Activated naive CD8-positive, alpha-beta T cell treated with anti-CD3 and anti-CD28 coated beads, Interleukin-2, amount 50 U/mL, for 16 hours (primary cell): ENCODE results near the gene SPRED1.

ENCODE experiments used
- DNase-seq: peaks from one replicate; pipeline ENCODE4 v3.0.0-alpha.2; 2020; ENCODE audit warnings: low read depth, low spot score

SPRED1 gene

DNA sequence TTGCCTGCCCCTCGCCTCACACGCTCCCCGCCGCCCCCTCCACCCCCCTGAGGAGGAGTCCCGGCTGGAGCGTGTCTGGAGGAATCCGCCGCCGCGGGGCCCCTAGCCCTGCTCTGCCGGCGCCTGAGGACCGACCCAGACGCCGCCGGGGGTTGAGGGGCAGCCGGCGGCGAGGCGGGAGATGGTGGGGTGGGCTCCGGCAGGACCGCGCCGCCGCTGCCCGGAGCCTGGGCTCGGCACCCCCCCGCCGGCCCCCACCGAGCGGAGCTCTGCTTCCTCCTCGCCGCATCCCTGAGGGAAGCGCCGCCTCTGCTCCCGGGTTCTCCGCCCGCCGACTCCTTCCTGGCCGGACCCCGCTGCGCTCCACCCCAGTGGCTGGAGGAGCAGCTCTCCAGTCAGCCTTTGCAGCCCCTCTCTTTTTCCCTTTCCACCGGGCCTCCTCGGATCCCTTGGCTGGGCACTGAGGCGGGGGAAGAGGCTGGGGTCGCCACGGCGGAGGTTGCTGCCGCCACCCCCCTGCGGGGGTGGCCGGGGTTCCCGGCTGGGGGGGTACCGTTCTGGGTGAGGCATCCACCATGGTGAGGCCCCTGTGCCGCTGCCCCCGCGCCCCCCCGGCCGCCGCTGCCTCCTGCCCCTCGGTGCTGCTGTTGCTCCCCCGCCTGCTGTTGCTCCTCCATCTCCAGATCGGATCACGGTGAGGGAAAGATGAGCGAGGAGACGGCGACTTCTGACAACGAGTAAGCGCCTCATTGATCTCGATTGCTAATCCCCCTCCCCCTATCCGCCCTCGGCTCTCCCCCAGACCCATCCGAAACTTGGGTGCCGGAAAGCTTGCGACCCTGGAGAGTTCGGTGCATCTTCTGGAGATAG, at the start of gene SPRED1:
SPRED1 (plus strand) TSS at position 356 of the 870 bp plus-strand sequence; CDS start at position 706, 350 bp downstream.
- no peak for DNase-seq

DNA sequence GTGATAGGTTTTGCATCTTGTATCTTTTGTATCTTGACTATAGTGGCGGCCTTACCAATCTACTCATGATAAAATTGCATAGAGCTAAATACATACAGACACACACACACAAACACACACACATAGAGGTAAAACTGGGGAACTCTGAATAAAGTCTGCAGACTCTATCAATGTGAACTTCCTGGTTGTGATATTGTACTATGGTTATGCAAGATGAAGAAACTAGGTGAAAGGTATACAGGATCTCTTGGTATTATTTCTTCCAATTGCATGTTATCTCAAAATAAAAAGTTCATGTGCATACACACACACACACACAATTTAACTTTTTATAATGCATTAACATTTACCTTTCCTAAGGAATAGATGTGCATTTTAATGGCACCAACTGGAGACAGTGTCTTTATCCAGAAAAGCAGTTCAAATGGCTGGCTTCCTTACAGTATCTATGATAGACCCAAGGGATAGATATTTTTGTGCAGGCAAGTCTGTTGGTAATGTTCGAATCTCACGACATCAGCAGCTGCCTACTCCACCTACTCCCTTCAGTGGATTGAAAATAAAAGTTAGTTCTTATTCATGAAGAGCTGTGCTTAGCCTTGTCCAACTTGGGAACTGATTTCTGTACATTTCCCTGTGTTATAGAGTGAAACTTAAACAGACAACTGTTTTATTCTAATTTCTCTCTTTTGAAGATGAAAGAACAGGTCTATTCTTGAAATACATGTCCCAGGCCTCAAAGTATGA, 46.9 kb upstream of the SPRED1 start:
- no peak for DNase-seq

DNA sequence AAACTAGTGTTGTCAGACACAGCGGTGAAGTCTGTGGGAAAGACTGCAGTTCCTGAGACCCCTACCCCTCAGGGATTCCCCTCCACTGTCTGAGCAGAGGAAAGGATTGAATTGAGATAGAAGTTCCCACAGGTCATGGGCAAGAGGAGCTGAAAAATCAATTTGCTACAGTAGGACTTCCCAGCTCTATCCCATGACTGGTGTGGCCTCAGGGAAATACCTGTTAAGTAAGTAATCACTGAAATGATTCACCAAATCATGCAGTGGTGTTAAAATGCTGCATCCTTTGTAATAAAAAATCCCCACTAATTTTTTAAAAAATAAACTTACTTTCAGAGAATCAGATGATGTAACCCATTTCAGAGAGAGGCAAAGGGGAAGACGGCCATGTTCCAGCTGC, 45.0 kb upstream of the SPRED1 start:
- no peak for DNase-seq

DNA sequence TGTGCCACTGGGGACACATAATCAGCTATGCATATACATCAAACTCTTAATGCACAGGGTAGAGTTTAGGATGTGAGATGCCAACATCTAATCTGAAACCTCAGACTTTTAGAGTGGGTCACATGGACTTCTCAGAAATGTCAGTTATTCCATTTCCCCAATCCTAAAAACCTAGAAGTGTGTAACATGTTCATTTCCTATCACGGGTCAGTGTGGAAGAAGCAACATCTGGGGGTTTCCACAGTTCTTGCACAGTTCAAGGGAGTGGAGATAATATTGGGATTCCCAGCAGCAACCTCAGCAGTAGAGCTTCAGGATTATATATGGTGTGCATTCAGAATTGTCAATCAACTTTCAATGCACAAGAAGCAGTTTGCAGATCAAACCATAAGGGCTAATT, 44.4 kb upstream of the SPRED1 start:
- no peak for DNase-seq

DNA sequence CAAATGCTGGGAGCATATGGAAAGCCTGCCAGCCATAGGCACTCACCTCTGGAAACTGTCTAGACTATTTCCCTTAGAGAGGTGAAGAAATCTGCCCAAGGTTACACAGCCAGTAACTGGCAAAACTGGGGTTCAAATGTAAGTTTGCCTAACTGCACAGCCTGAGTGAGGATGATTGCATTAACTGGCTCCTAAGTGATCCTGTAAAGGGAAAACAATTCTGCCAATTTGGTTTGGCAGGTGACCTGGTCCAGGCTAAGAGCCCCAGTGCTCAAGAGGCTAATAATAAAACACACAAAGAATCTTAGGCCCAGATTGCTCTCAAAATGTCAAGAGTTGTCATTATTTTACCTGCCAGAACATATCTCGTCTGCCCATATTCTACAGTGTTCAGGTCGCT, 43.9 kb upstream of the SPRED1 start:
- DNase-seq, result no peak

DNA sequence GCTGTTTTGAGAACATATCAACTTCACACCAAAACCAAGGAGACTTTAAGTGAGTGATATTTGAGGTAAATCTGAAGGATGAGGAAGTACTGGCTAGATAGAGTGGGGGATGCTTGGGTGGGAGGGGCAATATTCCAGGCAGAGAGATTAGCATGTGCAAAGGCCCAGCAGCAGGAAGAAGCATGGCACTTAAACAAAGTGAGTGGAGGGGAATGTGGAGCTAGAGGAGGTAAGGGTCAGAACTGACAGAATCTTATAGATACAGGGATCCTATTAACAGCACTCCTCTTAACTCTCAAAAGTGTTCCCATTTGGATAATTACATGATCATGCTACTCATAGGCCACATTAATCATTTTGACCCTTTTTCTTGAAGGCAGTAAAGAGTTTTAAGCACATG, 41.4 kb upstream of the SPRED1 start:
- DNase-seq, result no peak

DNA sequence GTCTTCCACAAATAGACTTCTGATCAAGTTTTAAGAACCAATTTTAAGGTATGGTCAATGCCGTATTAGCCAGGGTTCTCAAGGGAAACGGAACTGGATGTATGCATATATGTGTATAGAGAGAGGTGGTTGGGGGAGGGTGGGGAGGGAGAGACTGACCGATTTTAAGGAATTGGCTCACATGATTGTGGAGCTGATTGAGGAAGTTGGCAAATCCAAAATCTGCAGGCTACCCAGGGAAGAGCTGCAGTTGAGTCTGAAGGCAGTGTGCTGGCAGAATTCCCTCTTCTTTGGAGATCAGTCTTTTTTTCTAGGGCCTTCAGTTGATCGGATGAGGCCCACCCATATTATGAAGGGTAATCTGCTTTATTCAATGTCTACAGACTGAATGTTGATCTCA, 40.8 kb upstream of the SPRED1 start:
- DNase-seq, result no peak

DNA sequence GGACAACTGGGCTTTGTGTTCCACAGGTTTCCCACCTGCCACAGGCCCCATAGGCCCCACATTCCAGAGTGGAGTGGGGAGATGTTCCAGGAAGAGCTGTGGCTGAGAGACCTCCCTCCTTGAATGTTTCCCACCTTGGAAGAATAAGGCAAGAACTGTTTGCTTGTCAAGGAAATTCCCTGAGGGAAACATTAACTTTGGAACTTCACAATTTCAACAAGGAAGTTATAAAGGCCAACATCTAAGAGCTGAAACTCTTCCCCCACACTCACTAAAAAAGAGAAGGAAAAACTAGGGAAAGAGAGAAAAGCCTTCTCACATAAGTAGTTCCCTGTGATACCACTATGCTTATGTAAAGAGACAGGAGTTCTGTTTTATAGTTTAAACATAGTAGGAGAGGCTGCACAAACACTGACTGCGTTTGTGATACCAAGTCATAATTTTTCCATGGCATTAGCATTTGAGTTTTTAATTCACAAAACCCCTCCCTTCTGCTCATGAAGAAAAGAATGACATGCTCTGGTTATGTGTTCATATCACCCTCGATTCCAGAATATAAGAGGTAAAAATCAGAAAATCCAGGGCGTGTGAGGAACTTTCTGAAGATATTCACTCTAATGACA, 39.8 kb upstream of the SPRED1 start:
- no peak for DNase-seq

DNA sequence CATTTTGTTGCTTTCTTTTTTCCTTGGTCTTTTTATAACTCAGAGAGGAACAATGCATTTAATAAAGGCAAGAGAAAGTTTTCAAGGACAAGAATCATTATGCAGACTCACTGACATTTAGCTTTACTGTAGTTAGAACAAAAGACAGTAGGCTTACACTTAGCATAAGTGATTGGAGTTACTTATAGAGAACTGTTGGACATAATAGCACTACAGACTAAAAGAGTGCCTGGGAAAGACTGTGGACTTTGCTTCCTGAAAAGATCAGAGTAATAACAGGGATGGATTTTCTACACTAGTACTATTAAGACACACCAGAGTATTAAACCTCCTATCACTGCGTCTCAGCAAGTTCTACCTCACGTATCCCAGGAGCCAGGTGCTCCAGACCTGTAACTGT, 39.3 kb upstream of the SPRED1 start:
- no peak for DNase-seq

DNA sequence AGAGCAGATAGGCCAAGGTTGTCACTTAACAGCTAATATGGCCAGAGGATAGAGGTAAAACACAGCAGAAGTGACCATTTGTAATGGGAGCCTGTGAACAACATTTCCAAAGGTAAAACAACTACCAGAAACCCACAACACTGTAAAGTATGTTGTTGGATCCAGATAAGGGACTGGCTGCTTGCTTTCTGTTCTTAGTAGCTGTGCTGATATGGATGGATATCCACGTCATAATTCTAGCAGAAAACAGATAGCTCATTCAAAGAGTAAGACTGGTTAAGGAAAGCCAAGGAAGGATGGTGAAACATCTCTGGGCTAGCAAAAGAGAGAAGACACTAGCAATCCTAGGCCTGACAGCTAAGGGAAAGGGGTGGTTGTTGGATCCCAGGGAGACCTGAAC, 36.9 kb upstream of the SPRED1 start:
- DNase-seq, result no peak

DNA sequence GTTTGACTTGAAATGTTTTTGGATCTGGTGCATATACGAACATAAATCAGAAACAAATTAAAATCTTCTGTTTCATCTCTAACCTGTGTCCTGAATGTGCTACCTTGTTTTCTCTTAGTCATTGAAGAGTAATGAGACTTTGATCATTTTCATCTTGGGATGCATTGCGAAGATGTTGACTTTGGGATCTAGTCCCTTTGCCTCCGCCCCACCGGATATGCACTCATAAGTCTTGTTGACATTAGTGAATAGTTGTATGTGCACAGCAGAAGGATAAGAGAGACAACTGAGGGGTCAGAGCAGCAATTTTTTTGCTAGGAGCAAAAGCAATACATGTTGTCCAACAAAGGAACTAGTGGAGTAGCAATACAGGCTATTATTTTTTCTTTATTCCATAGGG, 35.9 kb upstream of the SPRED1 start:
- DNase-seq, result no peak

DNA sequence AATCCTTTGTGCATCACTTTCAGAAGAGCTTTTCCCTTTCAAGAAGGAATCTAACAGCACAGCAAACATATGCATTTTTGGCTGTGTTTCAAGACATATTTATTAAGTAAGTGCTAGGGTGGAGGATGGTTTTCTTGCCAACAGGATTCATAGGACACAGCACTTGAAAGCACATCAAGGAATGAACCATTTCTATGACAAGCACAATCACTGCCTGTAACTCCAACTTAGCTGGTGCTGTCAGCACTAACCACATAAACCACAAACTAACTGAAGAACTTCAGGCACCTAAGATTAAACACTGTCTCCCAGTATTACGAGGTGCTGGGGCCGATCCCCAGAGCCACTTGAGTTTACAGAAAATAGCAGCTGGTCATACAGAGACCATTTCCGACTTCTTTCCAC, 35.4 kb upstream of the SPRED1 start:
- no peak for DNase-seq

DNA sequence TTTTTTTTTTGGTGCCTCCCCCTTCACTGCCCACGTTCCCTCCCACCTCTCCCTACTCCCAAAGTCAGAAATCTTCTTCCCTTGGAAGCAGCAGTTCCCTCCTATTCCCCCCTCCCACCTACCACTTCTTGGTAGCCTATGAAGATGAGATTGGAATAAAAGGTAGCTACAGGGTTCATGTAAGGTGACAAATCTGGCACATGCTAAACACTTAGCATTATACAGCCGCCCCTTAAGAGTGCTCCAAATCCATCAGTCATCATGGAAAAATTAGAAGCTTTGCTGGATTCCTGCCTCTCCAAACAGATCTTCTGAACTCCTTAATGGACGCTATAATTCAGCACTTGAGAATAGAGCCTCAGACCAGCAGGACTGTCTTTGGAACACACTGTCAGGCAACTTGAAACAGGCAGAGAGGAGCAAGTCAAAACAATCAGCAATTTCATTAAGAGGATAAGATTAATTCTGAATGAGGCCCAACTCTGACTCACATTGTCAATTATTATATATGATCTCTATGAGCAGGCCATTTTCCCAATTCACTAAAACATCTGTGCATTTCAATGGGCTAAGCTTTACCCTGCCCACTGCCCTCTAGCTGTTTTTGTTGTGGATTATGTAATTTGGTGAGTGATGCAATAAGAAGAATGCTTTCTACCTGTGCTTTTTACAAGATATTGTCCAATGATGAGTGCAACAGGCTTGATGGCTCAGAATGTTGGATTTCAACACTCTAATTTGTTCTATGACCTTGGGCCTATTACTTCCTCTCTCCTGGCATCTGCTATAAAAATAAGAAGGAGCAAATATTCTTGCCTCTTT, 34.6 kb upstream of the SPRED1 start:
- DNase-seq, result no peak

DNA sequence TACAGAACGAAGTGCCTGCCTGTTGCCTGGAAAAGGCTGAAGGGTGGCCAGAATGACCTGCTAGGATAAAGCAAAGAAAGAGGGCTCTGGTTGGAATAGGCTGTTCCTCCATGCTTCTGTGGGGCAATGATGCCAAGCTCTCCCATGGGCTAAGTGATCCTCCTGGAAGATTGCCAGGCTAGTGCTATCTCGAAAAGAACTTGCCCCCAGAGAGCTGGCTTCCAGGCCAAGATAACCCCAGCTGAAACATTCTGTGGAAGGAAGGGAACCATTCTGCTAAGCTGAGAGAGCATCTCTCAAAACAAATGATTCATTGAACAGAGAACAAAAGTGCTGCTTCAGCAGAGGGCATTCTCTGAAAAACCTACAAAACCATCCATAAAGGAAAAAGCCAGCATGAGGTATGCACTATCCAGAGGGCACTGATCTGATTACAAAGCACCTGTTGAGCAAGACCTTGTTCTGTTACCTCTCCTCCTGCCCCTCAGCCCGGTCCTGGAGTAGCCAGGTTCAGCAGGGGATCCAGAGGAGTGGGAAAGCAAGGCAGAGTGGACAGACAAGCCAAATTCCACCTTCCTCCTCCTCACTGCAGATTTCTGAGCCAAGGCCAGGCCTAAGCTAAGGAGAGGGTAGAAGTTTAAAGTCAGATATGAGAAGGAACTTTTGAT, 31.9 kb upstream of the SPRED1 start:
- no peak for DNase-seq

DNA sequence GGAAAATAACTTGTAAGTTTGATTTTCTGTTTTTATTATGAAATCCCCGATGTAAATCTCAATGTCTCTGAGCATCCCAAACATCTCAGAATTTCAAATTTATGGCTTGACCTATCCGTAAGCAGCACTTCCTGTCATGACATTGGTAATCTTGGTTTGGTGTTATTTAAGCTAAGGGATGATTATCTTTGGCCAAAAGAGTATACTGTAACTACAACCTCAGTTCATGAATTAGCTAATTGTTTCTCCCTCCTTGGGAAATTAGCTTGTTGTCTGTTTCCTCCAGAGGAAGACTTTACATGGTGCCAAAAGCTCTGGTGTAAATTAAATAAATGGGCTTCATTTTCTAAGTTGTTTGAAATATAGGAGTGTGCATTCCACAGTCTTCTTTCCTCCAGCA, 28.1 kb upstream of the SPRED1 start:
- no peak for DNase-seq

DNA sequence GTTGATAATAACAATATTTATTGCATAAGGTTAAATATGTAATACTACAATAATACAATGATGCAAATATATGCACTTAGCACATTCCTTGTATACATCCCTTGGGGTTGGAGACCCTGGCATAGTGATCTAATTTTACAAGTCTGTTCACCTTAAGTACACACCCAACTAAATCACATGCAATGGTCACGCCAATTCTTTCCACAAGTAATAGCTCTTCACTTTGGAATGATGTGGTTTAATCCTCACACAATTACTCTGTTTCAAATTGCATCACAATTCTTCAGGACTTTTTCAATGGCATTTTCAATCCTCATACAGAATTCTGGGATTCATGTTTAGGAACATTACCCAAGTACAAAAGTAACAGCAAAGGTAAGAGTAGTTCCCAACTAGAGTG, 27.3 kb upstream of the SPRED1 start:
- no peak for DNase-seq

DNA sequence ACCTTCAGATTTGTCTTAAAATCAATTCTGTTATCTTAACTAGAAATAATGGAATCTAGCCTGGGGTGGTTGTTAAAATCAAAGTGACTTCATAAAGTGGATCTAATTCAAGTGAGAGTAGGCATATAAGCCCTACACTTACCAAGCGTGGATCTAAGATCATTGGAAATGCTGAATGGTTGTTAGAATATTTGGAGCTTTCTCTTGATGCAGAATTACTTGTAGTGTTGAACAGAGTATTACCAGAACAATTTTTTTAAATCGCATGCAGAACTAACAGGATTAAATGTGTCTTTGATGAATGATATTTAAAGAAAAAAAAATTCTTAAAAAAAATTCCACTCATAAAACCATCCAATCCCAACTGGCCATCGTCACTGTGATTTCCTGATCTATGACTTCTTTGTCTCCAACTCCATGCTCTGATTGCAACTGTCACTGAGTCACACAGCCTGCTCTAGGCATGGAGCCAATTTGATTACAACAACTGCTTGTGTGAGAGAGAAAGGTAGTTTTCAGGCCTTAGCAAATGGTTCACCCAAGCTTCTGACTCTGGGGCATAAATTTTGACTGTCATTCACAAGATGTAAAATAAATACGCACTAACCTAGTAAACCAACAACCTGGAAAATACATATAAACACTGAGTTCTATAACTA, 25.9 kb upstream of the SPRED1 start:
- no peak for DNase-seq

DNA sequence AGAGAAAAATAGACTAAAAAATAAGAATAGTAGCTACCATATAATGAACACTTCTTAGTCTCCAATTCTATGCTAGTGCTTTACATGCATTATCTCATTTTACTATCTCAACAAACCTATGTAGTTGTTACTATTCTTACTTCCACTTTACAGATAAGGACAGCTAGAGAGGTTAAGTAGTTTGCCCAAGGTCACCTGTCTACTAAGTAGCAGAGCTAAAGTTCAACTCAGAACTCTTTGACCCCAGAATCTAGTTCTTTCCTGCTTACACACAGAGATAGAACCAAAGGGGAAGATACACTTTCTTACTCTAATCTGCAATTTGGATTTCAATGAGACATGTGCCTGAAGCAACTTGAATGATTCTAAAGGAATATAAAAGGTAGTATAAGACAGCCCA, 24.7 kb upstream of the SPRED1 start:
- no peak for DNase-seq

DNA sequence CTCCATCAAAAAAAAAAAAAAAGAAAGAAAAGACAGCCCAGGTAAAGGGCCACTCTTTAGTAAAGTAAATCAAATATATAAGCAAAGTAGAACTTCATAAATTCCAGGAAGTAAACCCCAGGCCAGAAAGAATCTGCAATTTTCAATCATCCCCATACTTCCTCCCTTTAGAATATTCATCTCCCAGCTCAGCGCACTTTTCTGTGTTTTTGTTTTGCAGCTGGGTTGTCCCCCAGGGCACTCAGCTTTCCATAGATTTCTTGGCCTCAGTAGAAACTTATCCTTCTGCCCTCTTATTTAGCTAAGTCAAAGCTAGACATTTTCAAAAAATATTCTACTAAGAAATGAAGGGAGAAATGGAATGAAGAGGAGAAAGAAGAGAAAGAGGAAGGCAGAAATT, 24.0 kb upstream of the SPRED1 start:
- DNase-seq, result no peak

DNA sequence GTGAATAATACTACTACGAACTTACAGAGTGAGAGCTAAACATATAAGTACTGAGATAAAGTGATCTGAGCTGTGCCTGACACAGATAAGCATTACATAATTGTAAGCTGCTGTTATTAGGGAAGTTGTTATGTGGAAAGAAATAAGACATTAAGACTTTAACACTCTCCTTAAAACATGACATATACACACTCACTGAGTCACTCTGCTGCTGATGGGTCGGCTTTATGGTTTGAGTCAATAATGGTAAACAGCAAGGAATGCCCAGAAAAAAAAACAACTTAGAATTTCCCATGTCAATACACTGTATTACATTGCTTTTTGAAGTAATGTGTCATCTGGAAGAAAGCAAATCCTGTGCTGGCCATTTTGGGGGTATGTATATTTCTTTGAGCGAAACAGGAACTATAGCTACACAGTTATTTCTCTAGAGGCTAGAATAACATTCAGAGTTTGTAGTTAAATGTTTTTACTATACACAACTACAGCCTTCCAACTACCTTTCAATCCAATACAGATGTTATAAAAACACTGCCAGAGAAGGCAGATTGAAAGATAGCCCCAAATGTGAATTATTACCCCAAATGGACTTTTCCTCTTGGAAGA, 22.8 kb upstream of the SPRED1 start:
- no peak for DNase-seq
